Measurements from ENCODE around the gene REG3G.
A peak's percentile ranks its signal among the peaks of the same experiment; 100 is the strongest.
"Not testable (repeated sequence)": the region's sequence is repeated elsewhere in the genome, so short reads cannot be mapped to it uniquely, and the experiment has no call there.

REG3G gene

GRCh38 chr2:79026061-79026460, 559 bp downstream of the REG3G start:
- DNase-seq (ENCODE audit: low spot score): no peak

DNA sequence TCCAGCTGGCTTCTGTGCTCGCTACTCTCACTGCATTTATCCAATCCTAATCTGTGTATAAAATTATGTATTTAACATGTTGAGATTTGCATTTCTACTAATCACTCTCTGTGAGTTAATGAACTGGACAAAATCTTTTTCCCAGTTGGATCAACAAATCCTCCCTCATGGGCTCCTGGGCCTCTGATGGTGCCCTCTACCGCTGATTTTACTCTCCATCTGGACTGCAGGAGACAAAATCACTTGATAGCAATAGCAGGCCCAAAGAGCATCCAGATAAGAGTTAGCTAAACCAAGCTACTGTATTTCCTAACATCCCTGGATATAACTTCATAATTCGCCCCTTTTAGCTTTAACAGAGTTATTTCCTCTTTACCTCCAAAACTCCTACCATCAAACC, 14.4 kb downstream of the REG3G start:
- DNase-seq (ENCODE audit: low spot score): no peak

- DNase-seq (ENCODE audit: low spot score): peak; percentile 22
Observed at GRCh38 chr2:79041032-79041448, 15.5 kb downstream of the REG3G start.

DNA sequence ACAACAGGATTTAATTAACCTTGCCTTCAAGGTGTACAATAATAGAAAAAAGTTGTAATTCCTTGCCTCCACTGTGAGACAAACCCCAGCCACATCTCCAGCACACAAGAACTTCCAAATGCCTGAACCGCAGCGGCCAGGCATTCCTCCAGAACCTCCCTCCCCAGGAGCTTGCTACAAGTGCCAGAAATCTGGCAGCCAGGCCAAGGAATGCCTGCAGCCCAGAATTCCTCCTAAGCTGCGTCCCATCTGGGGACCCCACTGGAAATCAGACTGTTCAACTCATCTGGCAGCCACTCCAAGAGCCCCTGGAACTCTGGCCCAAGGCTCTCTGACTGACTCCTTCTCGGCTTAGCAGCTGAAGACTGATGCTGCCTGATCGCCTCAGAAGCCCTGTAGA, 28.0 kb downstream of the REG3G start:
- not testable (repeated sequence) for DNase-seq (ENCODE audit: low spot score)

- not testable (repeated sequence) for DNase-seq (ENCODE audit: low spot score)
Observed at GRCh38 chr2:79054769-79055168, 29.3 kb downstream of the REG3G start.

DNA sequence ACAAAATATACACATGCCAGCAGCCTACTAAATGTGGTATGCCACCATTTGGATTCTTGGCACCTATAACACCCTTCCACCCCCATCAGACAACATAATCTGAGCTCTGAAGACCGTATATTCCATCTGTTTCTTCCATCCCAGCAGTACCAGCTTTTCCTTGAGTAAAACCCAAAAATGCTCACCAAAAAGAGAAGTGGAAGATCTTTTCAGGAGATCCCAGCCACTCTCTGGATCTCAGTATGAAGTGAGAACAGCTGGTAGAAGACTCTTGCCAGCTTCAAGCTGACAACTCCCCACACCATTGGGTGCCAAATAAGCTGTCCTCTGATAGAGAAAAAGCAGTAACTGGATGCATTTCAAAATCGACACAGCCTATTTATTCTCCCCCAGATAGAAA, 39.7 kb downstream of the REG3G start:
- DNase-seq (ENCODE audit: low spot score): no peak

GRCh38 chr2:79071078-79071477, 45.6 kb downstream of the REG3G start:
- DNase-seq (ENCODE audit: low spot score): no peak
